Retinal pigment epithelial cell (primary cell): ENCODE results near the gene TXNRD1.

Source experiments
- DNase-seq: peaks from one replicate; pipeline ENCODE4 v3.0.0-alpha.2; 2010; ENCODE audit warnings: low read depth
- H3K4me3 ChIP-seq: 2 replicates; pipeline ENCODE4 v1.5.1; 2011; ENCODE audit warnings: mild to moderate bottlenecking, low read length, control low read depth, moderate library complexity
- TF ChIP-seq, protein P1 (sequence below): conservative IDR thresholded peaks from 2 replicates; pipeline ENCODE4 v1.5.1; 2011; ENCODE audit warnings: low read depth, low read length, control low read depth, inconsistent platforms

TXNRD1 gene

DNA sequence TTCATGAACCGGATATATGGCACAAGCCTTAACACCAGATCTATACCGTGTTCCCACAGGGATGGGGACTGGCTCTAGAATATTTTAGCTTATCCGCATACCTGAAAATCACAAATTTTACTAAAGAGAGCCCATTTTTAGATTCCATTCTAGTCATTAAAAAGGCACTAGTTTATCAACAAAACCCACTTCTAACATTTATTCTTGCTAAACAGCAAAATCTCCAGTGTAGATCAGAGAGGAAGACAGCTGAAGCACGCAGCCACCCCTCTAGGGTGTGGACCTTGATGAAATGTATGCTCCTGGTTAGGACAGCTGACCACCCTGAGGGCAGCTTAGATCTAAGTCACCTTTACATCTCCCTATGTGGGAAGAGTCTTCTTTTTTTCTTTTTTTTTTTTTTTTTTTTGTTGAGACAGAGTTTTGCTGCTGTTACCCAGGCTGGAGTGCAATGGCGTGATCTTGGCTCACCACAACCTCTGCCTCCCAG, 150.4 kb downstream of the TXNRD1 start:
- TF ChIP-seq, protein P1, sequence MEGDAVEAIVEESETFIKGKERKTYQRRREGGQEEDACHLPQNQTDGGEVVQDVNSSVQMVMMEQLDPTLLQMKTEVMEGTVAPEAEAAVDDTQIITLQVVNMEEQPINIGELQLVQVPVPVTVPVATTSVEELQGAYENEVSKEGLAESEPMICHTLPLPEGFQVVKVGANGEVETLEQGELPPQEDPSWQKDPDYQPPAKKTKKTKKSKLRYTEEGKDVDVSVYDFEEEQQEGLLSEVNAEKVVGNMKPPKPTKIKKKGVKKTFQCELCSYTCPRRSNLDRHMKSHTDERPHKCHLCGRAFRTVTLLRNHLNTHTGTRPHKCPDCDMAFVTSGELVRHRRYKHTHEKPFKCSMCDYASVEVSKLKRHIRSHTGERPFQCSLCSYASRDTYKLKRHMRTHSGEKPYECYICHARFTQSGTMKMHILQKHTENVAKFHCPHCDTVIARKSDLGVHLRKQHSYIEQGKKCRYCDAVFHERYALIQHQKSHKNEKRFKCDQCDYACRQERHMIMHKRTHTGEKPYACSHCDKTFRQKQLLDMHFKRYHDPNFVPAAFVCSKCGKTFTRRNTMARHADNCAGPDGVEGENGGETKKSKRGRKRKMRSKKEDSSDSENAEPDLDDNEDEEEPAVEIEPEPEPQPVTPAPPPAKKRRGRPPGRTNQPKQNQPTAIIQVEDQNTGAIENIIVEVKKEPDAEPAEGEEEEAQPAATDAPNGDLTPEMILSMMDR = no peak
- DNase-seq = no peak
- no peak overlapping the region for H3K4me3 ChIP-seq

DNA sequence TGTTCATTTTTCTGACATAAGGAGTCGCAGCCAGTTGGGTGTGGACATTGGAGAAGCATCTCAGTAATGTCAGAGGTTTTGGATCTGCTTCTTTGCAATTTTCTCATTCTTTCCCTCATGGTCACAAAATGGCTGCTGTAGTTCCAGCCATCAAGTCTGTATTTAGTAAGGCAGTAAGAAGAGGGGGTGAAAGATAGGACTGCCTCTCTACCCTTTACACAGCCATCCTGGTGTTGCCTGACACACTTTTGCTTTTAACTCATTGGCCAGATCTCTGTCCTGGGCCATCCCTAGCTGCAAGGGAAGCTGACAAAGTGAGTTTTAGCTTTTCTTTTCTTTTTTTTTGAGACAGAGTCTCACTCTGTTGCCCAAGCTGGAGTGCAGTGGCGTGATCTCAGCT, 154.1 kb downstream of the TXNRD1 start:
- no peak for DNase-seq
- H3K4me3 ChIP-seq = no peak overlapping the region
- TF ChIP-seq, protein P1 = no peak

DNA sequence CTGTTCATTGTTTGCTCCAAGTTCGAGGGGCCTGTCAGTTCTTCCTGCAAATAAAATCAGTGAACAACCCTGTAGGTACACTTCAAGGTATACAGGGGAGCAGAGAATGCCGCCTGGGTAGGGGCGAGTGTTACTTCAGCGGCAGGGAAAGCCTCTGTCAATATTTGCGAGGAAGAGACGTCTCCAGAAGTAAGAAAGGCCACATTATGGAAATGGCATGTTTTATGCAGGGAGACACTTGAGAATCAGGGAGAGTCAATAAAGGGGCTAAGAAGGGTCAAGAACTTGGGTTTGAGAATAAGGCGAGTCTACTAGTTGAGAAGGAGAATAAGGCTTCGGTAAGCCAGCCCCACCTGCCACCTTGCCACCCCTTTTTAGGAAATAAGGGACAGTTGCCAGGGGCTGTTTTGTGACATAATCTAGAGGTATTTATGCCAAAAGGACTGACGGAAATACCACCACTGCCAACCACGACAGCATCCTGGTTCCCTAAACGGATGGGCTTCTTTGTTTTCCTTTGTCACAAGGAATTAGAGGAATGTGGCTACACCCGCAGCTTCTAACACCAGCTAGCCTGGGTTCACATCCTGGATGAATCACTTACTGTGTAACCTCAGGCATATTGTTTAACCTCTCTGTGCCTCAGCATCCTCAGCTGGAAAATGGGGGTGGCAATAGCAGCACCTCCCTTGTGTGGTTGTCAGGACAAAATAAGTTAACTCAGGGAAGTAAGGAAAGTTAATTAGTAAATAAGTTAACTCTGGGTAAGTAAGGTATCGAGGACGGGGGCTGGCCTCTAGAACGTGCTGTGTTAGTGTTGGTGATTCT, 155.7 kb downstream of the TXNRD1 start:
- DNase-seq = no peak
- TF ChIP-seq, protein P1 = no peak
- no peak overlapping the region for H3K4me3 ChIP-seq

DNA sequence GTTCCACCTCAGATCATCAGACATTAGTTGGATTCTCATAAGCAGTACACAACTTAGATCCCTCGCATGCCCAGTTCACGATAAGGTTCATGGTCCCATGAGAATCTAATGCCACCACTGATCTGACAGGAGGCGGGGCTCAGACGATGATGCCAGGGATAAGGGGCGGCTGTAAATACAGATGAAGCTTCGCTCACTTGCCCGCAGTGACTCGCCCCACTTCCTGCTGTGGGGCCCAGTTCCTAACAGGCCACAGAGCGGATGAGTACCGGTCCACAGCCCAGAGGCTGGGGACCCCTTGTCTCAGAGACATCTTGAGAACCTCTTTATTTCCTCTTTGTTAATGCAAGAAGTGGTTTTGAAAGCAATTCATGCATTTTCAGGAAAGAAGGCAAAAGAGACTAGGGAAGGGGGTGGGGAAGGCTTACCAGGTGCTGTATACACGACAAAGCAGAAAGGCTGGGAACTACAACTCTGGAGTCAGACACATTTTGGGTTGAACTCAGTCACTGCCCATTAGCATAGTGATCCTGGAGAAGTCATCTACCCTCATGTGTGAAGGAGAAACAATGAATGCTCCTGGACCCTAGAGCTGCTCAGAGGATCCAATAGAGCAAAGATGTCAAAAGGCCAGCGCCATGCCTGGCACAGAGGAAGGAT, 156.6 kb downstream of the TXNRD1 start:
- H3K4me3 ChIP-seq = no peak overlapping the region
- TF ChIP-seq, protein P1 = no peak
- no peak for DNase-seq

DNA sequence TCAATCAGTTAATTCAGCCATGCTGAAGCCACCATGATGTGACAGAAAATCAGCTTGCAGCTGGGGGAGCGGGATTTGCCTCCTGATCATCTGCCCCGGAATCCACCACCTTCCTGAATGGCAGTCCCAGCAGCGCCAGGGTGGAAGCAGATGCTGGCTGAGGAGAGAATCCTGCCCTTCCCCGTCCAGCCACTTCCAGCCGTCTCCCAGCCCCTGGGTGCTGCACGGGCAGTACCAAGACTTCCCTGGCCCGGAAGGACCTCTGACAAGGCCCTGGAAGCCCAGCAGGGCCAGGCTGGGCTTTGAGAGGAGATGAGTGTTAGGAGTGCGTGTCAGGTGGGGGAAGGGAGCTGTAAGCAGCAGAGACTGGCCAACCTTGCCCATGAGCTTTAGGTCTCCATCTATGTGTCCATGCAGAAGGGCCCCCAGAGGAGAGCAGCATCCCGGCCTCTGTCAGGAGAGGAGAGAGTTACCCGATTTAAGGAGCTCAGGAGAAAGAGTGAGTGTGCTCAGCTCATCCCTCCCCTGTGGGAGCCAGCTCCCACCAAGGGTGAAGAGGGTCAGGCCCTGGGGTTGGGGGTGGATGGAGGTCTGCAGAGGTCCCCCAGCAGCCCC, 157.2 kb downstream of the TXNRD1 start:
- no peak for DNase-seq
- H3K4me3 ChIP-seq = no peak overlapping the region
- TF ChIP-seq, protein P1 = no peak

DNA sequence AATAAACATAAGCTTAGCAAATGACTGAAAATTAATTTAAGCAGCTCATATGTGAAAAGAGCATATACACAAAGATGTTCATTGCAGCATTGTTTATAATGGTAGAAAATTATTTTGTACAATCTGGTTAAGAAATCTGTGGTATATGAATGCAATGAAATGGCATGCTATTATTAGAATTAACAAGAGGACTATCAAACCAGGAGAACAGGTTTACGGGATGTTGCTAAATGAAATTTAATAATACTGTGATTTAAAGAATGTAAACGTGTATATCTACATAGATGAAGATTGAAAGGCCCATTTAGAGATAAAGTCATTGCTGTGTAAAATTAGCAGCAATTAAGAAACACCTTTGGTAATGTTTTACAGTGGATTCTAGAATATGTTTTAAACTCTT, 158.5 kb downstream of the TXNRD1 start:
- TF ChIP-seq, protein P1 = no peak
- DNase-seq = no peak
- H3K4me3 ChIP-seq = no peak overlapping the region
